ENCODE measurements around the gene RPS25.

GRCh38 chr11:119052163-119052814, 34.1 kb upstream of the RPS25 start:
- TF ChIP-seq, protein P1, sequence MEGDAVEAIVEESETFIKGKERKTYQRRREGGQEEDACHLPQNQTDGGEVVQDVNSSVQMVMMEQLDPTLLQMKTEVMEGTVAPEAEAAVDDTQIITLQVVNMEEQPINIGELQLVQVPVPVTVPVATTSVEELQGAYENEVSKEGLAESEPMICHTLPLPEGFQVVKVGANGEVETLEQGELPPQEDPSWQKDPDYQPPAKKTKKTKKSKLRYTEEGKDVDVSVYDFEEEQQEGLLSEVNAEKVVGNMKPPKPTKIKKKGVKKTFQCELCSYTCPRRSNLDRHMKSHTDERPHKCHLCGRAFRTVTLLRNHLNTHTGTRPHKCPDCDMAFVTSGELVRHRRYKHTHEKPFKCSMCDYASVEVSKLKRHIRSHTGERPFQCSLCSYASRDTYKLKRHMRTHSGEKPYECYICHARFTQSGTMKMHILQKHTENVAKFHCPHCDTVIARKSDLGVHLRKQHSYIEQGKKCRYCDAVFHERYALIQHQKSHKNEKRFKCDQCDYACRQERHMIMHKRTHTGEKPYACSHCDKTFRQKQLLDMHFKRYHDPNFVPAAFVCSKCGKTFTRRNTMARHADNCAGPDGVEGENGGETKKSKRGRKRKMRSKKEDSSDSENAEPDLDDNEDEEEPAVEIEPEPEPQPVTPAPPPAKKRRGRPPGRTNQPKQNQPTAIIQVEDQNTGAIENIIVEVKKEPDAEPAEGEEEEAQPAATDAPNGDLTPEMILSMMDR (IDR thresholded peaks at IDR 0.05) = no peak
- no peak for TF ChIP-seq POLR2A (IDR thresholded peaks at IDR 0.05)

All from right lobe of liver (tissue), 4 donors.